DMS53 (cell line): ENCODE results near the gene ZBED5.
"Not testable (repeated sequence)": the region's sequence is repeated elsewhere in the genome, so short reads cannot be mapped to it uniquely, and the experiment has no call there.

ENCODE experiments used
- DNase-seq: peaks from one replicate; lab custom pipeline; 2025; lab: John Stamatoyannopoulos, UW

Gene ZBED5

DNA sequence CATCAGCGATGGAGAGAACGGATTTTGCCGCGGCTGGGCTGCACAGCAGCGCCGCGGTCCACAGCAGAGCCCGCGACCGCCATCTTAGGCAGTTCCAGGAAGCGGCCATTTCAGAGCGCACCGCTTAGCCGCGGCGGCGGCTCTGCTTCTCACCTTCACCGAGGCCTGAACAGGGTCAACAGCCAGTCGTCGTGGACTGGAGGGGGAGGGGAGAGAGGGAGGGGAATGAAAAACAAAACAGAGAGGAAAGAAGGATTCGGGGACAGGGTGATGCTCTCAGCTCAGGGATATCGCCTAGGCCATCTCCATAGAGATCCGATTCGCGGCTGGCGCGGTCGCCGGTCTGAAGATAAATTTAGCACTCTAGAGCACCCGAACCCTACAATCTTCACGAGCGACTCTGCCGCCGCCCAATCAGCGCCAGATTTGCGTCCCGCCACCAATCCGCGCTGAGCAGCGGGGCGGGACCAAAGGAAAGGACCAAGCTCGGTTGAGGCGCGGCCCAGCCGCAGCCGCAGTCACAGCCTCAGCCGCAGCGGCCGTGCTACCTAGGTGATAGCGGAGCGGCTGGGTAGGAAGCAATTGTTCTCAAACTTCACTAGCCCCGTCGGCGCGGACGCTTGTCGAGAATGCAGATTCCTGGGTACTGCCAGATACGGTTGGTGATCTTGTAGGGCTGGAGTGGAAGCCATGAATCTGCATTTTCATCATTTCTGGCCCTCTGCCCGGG is at the start of gene ZBED5:
Gene ZBED5 (minus strand): TSS at position 345 of the 730 bp plus-strand sequence. CDS start 3,108 bp downstream, outside the sequence.
- peak; percentile 99 for DNase-seq

DNA sequence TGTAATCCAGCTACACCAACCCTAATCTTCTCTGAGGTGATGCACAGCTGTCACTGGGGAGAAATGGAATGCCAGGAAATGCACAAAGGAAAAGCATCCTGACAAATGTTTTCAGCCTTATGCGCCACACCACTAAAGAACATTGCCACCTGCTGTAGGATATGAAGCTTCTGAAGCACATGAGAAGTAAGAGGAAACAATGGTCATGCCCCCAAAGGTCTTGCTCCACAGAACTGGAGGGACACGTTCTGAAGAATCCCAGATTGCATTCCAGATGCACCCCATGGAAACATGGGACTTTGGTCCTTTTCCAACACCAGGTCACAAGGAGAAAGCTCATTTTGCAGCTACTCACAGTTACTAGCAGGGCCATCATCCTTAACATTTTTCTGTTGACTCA is 48.7 kb upstream of the ZBED5 start:
- peak; percentile 29 for DNase-seq

DNA sequence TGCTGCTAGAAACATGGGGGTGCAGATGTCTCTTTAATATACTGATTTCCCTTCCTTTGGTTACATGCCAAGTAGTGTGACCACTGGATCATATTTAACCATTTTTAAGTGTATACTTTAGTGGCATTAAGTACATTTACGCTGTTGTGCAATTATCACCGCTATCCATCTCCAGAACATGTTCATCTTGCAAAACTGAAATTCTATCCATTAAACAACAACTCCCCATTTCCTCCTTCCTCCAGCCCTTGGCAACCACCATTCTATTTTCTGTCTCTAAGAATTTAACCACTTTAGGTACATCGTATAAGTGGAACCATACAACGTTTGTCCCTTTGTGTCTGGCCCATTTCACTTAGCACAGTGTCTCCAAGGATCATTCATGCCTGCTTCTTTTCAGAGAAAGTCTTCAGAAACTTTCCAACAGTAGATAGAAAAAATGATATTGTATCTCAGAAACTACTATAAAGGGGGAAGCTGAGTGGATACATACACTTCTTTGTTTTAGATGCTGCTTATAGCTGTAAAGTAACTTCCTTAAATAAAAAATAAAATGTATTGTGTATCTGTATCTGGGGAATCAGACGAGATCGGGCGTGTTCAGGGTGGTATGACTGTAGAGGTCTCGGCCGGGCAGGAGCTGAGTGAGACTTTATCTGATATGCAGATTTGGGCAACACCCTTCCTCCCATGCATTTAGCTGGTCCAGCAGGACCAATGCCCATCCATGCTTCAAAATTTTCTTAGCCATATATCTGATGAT is 44.6 kb upstream of the ZBED5 start:
- DNase-seq, result no peak

DNA sequence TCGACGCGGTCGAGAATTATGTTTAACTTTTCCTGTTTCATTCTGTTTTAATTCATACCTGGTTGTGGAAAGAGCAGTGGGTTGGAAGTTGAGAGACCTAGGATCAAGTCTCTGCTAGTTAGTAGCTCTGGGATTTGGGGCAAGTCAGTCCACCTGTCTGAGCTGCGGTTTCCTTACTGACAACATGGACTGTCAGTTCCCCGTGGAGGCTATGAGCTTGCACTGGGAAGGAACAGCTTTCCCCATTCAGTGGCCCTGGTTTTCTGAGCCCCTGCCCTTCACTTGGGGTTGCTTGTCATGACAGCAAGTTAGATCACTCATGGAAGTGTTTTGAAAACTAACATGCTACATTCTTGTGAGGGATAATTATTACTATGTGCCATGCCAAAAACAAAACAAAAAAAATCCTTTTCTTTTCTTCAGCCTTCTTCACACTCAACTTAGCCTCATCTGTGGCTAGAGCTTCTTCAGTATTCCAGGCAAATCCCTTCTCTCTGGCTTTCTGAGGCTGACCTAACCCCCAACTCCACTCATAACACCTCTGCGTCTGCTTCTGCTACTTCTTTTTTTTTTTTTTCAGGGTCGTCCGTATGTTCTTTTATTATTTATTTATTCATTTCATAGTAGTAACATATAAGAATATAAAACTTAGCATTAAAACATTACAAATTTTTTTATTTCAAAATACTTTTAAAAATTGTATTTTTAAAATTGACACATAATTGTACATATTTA is 43.0 kb upstream of the ZBED5 start:
- peak; percentile 68 for DNase-seq

DNA sequence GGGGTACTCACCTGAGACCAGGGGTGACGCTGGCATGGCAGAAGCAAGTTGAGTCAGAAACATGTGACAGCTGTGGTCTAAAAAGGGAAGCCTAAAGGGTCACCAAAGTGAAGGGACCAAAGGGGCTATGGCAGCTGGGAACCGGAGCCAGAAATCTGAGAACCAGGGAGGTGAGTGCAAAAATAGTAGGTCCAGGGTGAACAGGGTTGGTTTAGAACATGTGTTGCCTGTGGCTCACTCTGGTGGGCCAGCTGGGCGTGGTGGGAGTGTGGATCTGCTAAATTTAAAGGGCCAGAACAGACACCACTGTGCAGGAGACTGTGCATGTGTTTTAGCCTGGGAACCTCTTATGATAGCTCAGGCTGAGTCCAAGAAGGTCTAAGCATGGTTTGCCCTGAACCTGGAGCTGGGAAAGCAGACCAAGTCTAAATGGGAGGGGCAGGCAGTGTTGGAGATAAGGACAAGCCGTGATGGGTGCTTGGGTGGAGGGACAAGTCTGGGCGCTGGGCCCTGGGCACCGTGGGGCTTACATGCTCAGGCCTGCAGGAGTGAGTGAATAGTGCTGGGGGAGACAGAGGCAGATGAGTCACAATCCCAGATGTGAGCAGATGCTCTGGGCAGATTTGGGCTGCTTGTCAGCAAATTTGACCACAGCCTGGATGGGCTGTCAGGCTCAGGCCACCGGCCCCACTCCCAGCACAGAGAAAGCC is 41.4 kb upstream of the ZBED5 start:
- DNase-seq, result peak; percentile 78

DNA sequence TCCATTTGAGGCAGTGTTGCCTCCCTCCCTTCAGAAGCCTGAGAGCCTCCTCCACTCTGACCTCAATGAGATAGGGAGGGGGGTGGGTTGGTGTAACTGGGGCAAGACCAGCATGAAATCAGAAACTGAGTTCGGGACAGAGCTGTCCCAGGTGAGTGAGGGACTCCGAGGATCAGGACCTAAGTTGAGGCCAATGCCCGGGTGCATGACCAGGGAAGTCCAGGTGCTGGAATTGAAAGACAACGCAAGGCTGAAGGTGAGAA is 40.8 kb upstream of the ZBED5 start:
- DNase-seq, result no peak

DNA sequence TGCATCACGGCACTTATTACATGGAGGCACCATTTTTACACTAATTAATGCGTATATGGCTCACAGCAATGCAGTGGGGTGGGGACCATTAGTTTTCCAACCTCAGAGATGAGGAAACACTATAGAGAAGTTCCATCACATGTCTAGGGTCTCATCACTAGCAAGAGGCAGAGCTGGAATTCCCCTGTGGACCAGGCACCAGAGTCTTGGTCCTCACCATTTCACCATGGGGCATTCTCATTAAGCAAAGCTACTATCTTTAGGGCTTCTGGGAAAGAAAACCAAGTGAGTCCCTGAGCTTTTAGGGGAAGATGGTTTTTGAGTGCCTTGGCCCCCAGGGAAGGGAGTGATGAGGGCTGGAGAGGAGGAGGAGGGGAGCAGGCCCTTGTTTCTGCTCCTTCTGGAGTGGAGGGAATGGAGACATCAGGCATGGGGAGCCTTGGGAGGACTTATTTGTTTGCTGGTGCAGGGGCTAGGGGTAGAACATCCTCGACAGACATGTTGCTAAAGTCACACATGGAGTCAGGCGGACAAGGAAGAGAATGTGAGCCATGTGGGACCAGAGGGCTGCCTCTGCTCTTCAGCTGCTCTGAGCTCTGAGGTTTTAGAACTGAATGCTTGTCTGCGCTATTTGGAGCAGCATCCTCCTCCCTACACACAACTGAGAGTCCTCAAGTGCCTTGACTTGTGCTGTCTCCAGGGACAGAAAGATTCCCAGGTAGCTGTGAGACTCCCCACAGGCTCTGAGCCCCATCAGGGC is 40.3 kb upstream of the ZBED5 start:
- DNase-seq, result no peak

DNA sequence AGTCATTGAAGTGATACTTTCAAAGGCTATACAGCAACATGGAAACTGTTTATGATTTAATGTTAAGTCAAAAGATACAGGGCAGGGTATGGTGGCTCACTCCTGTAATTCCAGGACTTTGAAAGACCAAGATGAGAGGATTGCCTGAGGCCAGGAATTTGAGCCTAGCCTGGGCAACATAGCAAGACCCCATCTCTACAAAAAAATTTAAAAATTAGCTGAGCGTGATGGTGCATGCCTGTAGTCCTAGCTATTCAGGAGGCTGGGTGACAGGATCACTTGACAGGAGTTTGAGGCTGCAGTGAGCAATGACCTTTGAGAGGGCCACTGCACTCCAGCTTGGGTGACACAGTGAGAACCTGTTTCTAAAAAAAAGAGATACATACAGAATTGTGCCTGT is 39.3 kb upstream of the ZBED5 start:
- no peak for DNase-seq

DNA sequence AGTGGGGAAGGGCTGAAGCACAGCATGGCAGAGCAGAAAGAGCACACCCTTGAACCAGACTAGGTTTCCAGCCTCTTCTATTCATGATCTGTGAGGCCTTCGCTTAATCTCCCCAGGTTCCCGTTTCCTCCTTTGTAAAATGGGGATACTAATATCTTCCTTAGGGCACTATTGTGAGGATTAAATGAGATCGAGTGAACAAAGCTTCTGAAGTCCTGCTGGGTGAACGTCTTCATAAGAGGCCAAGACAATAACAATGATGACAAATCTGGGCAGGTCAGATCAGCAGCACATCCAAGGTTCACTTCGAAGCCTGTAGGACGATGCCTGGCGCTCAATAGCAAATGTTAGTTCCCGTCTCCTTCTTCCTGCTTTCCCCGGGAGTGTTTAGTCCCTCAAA is 38.6 kb upstream of the ZBED5 start:
- no peak for DNase-seq

DNA sequence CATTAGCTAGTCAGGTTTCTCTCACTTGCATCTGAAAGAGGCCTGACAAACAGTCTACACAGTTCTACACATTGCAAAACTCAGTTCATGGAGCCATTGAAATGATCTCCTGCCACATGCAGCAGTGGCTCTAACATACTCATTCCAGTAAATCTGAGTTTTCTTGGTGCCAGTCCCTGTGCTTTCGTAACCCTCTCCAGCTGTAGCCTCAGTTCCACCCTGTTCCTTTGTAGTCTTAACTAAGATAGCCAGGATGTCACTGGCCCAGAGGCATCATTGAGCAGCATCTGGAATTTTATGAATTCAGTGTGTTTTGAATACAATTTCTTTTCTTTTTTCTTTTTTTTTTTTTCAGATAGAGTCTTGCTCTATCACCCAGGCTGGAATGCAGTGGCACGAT is 37.4 kb upstream of the ZBED5 start:
- DNase-seq, result no peak

DNA sequence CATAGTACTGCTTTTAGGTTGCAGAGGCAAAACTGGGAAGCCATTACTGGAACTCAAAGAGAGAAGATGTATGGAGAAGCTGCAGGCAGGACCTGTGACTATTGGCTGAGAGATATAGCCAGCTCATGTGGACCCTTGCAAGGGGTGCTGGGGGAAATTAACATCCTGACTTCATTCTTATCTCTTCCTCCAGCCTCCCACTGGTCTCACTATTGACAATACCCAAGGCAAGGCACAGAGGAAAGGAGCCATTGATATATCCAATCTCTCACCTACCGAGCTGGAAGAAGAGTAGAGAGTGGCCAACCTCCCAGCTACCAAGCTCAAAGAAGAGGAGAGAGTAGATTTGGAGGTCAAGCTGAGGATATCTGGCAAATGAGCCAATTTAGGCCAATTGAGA is 36.8 kb upstream of the ZBED5 start:
- DNase-seq, result no peak

DNA sequence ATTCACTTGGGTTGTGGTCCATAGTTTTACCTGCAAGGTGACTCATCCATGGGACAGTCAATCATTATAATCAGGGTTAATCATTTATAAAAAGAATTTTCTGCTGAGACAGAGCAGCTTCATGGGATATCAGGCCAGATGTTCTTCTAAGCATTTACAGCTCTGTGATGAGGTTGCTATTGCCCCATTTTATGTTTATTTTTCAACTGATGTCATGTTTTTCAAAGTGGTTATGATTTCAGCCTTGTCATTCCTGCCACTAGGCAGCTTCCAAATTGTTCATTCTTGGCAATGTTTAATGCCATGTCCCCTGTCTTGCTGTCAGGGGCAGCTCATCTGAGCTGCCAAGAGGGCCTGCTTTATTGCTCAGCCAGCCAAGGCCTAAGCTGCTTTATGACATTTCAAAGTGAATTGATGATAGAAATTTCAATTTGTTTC is 35.9 kb upstream of the ZBED5 start:
- peak; percentile 89 for DNase-seq

DNA sequence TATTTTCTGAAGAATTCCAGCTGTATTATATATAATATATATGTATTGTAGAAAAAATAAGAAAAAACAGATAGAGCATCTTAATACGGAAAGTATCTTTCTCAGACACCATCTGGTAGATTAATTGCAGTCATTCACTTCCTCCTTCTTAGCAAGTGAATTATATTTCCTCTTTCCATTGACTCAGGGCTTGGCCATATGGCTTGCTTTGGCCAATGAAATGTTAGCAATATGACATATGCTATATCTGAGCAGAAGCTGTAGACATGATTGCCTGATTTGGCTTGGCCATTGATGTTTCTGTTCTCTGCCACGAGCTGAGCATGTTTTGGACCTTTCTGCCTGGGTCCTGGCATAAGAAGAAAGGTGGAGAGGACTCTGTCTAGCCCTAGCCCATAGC is 34.4 kb upstream of the ZBED5 start:
- peak; percentile 51 for DNase-seq

DNA sequence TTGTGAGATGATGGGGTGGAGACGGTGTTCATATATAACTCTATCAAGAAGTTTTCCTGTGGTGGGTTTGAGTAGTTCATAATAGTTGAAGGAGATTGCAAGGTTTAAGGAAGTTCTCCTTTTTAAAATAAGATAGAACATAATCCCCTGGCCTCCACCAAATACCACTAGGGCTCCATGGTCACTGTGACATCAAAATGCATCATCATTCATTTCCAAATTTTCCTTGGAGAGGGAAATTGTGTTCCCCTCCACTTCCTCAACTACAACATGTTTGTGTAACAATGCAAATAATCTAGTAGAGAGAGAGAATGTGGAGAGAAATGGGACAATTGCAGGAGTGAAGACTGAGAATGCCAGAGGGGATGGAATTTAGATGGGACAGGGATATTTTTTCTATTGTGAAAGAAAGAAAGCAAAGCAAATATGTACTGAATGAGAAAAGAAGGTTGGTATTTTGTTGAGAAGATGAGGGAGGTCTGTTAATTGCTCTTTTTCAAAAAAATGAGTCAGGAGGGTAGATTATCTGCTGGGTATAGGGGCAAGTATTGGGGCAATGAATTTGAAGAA is 33.4 kb upstream of the ZBED5 start:
- DNase-seq, result no peak

DNA sequence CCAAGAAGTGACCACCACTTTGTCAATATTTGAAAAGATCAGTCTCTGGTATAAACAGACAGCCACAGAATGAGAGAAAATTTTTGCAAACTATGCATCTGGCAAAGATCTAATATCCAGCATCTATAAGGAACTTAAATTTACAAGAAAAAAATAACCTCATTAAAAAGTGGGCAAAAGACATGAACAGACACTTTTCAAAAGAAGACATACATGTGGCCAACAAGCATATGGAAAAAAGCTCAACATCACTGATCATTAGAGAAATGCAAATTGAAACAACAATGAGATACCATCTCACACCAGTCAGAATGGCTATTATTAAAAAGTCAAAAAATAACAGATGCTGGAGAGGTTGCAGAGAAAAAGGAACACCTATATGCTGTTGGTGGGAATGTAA is 32.2 kb upstream of the ZBED5 start:
- not testable (repeated sequence) for DNase-seq

DNA sequence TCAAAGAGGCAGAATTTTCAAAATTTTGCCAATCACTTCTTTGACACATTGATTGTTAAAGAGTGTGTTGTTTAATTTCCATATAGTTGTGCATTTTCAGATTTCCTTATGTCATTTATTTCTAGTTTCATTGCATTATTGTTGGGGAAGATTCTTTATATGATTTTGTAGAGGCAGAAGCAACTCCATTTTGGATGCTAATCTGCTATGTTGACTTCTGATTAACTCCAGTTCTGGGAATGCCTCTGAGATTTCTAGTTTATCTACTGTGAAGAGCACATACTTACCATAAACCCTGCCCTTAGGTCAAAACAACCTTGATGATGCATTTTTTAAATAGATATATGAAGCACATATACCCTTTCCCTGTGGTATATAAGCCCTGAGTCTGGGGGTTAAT is 29.5 kb upstream of the ZBED5 start:
- no peak for DNase-seq

DNA sequence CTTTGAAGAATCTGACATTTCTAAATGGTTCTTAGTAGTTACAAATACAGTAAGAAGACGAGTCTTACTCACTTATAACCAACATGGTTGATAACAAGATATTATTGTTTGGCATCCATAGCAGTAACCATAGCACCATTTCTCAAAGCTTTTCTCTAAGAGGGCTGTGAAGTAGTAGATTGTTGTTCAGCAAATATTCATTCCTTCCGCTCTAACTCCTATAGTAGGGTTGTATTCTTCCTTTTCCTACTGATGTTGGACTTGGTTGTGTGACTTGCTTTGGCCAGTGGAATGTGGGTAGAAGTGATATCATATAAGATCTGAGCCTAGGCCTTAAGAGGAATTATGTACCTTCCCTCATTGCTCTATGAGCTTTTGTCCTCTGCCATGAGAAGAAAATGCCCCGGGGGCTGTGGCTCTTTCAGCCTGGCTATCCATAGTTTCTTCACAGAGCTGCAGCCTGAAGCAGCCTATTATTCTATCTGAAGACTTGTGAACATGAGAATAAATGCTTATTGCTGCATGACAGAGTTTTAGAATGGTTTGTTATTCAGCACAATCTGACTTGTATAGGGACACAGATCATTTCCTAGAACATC is 28.9 kb upstream of the ZBED5 start:
- DNase-seq, result no peak

DNA sequence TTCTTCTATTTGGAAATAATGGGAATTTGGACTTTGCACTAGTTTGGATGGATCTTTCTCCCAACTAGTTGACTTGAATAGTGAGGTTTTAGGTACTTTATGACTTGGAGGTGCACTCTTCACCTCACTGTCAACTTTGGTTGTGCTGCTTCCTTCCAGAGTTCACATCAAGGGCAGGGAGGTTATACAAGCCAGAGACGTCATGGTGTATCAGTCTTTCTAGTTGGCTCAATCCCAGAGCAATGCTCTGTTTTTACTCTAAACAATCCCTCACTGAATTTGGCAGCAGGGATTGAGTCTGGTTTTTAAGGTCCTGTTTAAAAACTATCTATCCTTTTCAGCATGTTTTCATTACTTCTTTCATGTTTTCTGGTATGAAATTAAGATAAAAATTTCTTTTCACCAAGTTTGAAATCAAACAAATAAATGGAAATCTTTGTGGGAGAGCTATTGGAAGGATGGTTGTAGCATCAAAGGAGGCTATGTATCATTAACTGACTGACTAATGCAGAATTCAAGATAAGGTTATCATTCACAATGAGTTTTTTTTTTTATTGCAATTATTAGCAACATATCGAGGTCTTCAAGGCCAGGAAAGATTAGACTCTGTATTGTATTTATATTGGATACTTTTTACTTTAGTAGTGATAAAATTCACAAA is 28.0 kb upstream of the ZBED5 start:
- no peak for DNase-seq

DNA sequence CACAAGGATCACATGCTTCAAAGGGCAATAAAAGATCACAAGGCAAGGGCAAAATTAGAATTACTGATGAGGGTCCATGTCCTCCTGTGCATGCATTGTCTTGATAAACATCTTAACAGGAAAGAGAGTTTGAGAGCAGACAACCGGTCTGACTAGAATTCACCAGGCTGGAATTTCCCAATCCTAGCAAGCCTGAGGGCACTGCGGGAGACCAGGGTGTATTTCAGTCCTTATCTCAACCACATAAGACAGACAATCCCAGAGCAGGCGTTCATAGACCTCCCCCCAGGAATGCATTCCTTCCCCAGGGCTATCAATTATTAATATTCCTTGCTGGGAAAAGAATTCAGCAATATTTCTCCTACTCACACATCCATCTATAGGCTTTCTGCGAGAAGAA is 26.4 kb upstream of the ZBED5 start:
- DNase-seq, result not testable (repeated sequence)

DNA sequence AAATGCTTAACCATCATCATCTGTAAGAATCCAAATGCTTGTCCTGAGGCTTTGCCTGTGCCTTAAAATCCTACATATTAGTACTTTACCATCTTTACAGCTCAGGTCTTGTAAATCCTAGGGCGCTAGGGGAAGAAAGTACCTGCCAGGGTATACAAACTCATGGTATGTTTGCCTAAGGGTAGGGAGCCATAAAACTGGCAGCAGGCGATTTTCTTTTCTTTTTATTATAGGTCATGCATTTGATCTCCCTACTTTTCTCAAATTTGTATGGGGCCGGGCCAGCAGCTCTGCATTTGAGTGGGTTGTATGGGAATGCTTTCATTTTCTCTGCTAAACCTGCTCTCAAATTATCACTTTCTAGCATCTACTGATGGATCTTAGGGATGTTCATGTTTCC is 24.0 kb upstream of the ZBED5 start:
- DNase-seq, result no peak
